ENCODE data around the gene ZNF37A. TPM values are rescaled to one million over a fixed set of nuclear protein-coding genes. Genes with fewer than 3 reads are reported as not detected.

Gene ZNF37A
- total RNA-seq, 2 donors from 2014 or later, result 8.3 to 9.1 TPM

- H3K4me3 ChIP-seq, result no peak overlapping the region
- no peak for TF ChIP-seq CTCF (IDR thresholded peaks at IDR 0.05)
- intact Hi-C loops (cut with DNase I), result no loop called here
- H3K9me3 ChIP-seq, result no peaks in the 10 kb centered on the region
- H3K27ac ChIP-seq, result no peak overlapping the region
- no peaks in the 10 kb centered on the region for H3K4me1 ChIP-seq
- H3K9ac ChIP-seq (ENCODE audit: low read depth in 2 of 2, low read length in 2 of 2), result no peak overlapping the region
- H3K27me3 ChIP-seq, result no peaks in the 10 kb centered on the region
- no peak for DNase-seq
- no peaks in the 10 kb centered on the region for H3K36me3 ChIP-seq
Measured at GRCh38 chr10:38184477-38184876, 90.3 kb downstream of the ZNF37A start.

Other genes starting within 250 kb of the ZNF37A start
- gene ZNF248, start 236.7 kb upstream of the ZNF37A start, total RNA-seq, result 1 to 10 TPM; 7.5 to 8.2 TPM
- 1 to 10 TPM; 1.5 to 4.2 TPM for gene ZNF25, start 117.7 kb upstream of the ZNF37A start, total RNA-seq
- 10 to 100 TPM; 30.4 to 32.8 TPM for gene ZNF33A, start 83.7 kb upstream of the ZNF37A start, total RNA-seq

Measured in colonic mucosa (tissue), 4 donors.